HK-2 (cell line): Measurements from ENCODE around the gene GALNTL6.
"Not testable (repeated sequence)": the region's sequence is repeated elsewhere in the genome, so short reads cannot be mapped to it uniquely, and the experiment has no call there.

Experiments used
- DNase-seq: peaks from one replicate; pipeline ENCODE4 v3.0.0-alpha.2; 2018; ENCODE audit not compliant: unreplicated experiment

Gene GALNTL6

GRCh38 chr4:172865531-172866127 is 1052.4 kb downstream of the GALNTL6 start:
- DNase-seq, result no peak

GRCh38 chr4:172866421-172866820 is 1053.2 kb downstream of the GALNTL6 start:
- no peak for DNase-seq

GRCh38 chr4:172867835-172868234 is 1054.6 kb downstream of the GALNTL6 start:
- no peak for DNase-seq

- DNase-seq, result no peak
Measured at GRCh38 chr4:172868271-172868670, 1055.1 kb downstream of the GALNTL6 start.

- no peak for DNase-seq
Measured at GRCh38 chr4:172869621-172870268, 1056.5 kb downstream of the GALNTL6 start.

- no peak for DNase-seq
Measured at GRCh38 chr4:172871381-172871780, 1058.2 kb downstream of the GALNTL6 start.

- no peak for DNase-seq
Measured at GRCh38 chr4:172874944-172875343, 1061.7 kb downstream of the GALNTL6 start.

- no peak for DNase-seq
Measured at GRCh38 chr4:172876394-172876793, 1063.2 kb downstream of the GALNTL6 start.

GRCh38 chr4:172881645-172882044 is 1068.4 kb downstream of the GALNTL6 start:
- DNase-seq, result no peak

GRCh38 chr4:172887358-172887757 is 1074.2 kb downstream of the GALNTL6 start:
- DNase-seq, result not testable (repeated sequence)

GRCh38 chr4:172887959-172888358 is 1074.8 kb downstream of the GALNTL6 start:
- DNase-seq, result no peak

- DNase-seq, result no peak
Measured at GRCh38 chr4:172892300-172892699, 1079.1 kb downstream of the GALNTL6 start.

GRCh38 chr4:172895699-172896098 is 1082.5 kb downstream of the GALNTL6 start:
- DNase-seq, result no peak

- DNase-seq, result no peak
Measured at GRCh38 chr4:172897046-172897445, 1083.8 kb downstream of the GALNTL6 start.

GRCh38 chr4:172898715-172899114 is 1085.5 kb downstream of the GALNTL6 start:
- no peak for DNase-seq

- DNase-seq, result no peak
Measured at GRCh38 chr4:172899861-172900260, 1086.7 kb downstream of the GALNTL6 start.

GRCh38 chr4:172900900-172901299 is 1087.7 kb downstream of the GALNTL6 start:
- no peak for DNase-seq

GRCh38 chr4:172912468-172912867 is 1099.3 kb downstream of the GALNTL6 start:
- not testable (repeated sequence) for DNase-seq

GRCh38 chr4:172917403-172917802 is 1104.2 kb downstream of the GALNTL6 start:
- DNase-seq, result not testable (repeated sequence)

- no peak for DNase-seq
Measured at GRCh38 chr4:172919269-172919668, 1106.1 kb downstream of the GALNTL6 start.

GRCh38 chr4:172927096-172927814 is 1114.1 kb downstream of the GALNTL6 start:
- DNase-seq, result no peak

GRCh38 chr4:172928347-172928746 is 1115.1 kb downstream of the GALNTL6 start:
- DNase-seq, result no peak
